ENCODE results near the gene ARID1B. TPM values are rescaled to one million over a fixed set of nuclear protein-coding genes. Genes with fewer than 3 reads are reported as not detected.

Gene ARID1B
- total RNA-seq, 1 donor from 2014 or later, result 62.1 TPM

GRCh38 chr6:156854466-156855161 is 77.4 kb downstream of the ARID1B start:
- peaks cover 96% of the 10 kb centered on the region for H4K20me1 ChIP-seq (ENCODE audit: low read depth)

GRCh38 chr6:156857573-156857972 is 80.4 kb downstream of the ARID1B start:
- Mint-ChIP-seq H3K36me3 (peaks cover 4% of the 10 kb centered on the region), H3K9me3 (peaks cover 2% of the 10 kb centered on the region), H3K27me3 (ENCODE audit: insufficient read depth, low read depth) (no peaks in the 10 kb centered on the region), H3K27ac (no peak overlapping the region), H3K4me1 (peaks cover 13% of the 10 kb centered on the region), H3K4me3 (no peak overlapping the region)
- peaks cover 100% of the 10 kb centered on the region for H3K79me2 ChIP-seq (ENCODE audit: low read depth)
- H3K4me2 ChIP-seq, result no peak overlapping the region
- H4K20me1 ChIP-seq (ENCODE audit: low read depth), result peaks cover 85% of the 10 kb centered on the region
- no peaks in the 10 kb centered on the region for H3F3A ChIP-seq (ENCODE audit: low read depth)
- H2AFZ ChIP-seq (replicated peaks), result no peak overlapping the region
- H3K36me3 ChIP-seq, result no peaks in the 10 kb centered on the region
- no peak overlapping the region for H3K9ac ChIP-seq
- H3K4me3 ChIP-seq, result no peak overlapping the region
- TF ChIP-seq CTCF (IDR thresholded peaks at IDR 0.05), result no peak
- H3K27me3 ChIP-seq, result no peaks in the 10 kb centered on the region
- H3K27ac ChIP-seq, result no peak overlapping the region
- DNase-seq (ENCODE audit: low spot score), result no peak
- no peaks in the 10 kb centered on the region for H3K9me3 ChIP-seq (ENCODE audit: low read depth)
- H3K4me1 ChIP-seq, result peaks cover 11% of the 10 kb centered on the region

More at GRCh38 chr6:156854466-156855161, 77.4 kb downstream of the ARID1B start:
- no peaks in the 10 kb centered on the region for H3K9me3 ChIP-seq (ENCODE audit: low read depth)
- H3K27me3 Mint-ChIP-seq (ENCODE audit: insufficient read depth, low read depth), result no peaks in the 10 kb centered on the region
- no peaks in the 10 kb centered on the region for H3K27me3 ChIP-seq
- H3K79me2 ChIP-seq (ENCODE audit: low read depth), result peaks cover 100% of the 10 kb centered on the region
- H3K4me3 ChIP-seq, result no peak overlapping the region
- no peak overlapping the region for H3K27ac Mint-ChIP-seq
- TF ChIP-seq EZH2 (IDR thresholded peaks at IDR 0.05) (no peak), EZH2phosphoT487 (IDR thresholded peaks at IDR 0.05) (no peak), CTCF (IDR thresholded peaks at IDR 0.05) (no peak)
- H3F3A ChIP-seq (ENCODE audit: low read depth), result no peaks in the 10 kb centered on the region
- peaks cover 22% of the 10 kb centered on the region for H3K4me1 ChIP-seq
- H3K9ac ChIP-seq, result no peak overlapping the region
- H3K4me3 Mint-ChIP-seq, result no peak overlapping the region
- no peak for DNase-seq (ENCODE audit: low spot score)
- H2AFZ ChIP-seq (replicated peaks), result no peak overlapping the region
- no peak overlapping the region for H3K27ac ChIP-seq
- peaks cover 34% of the 10 kb centered on the region for H3K4me1 Mint-ChIP-seq
- no peaks in the 10 kb centered on the region for H3K36me3 ChIP-seq
- H3K36me3 Mint-ChIP-seq, result no peaks in the 10 kb centered on the region
- H3K9me3 Mint-ChIP-seq, result no peaks in the 10 kb centered on the region
- no peak overlapping the region for H3K4me2 ChIP-seq

- peaks cover 100% of the 10 kb centered on the region for H3K79me2 ChIP-seq (ENCODE audit: low read depth)
- no peak for TF ChIP-seq CTCF (IDR thresholded peaks at IDR 0.05)
- H3K9me3 ChIP-seq (ENCODE audit: low read depth), result no peaks in the 10 kb centered on the region
- peaks cover 4% of the 10 kb centered on the region for H3K36me3 ChIP-seq
- DNase-seq (ENCODE audit: low spot score), result no peak
- no peak overlapping the region for H3K27ac Mint-ChIP-seq
- peaks cover 76% of the 10 kb centered on the region for H4K20me1 ChIP-seq (ENCODE audit: low read depth)
- H3K9ac ChIP-seq, result no peak overlapping the region
- H3K4me3 Mint-ChIP-seq, result no peak overlapping the region
- H3K4me1 Mint-ChIP-seq, result peaks cover 6% of the 10 kb centered on the region
- no peak overlapping the region for H3K4me3 ChIP-seq
- no peaks in the 10 kb centered on the region for H3F3A ChIP-seq (ENCODE audit: low read depth)
- no peak overlapping the region for H3K27ac ChIP-seq
- no peak overlapping the region for H3K4me2 ChIP-seq
- H2AFZ ChIP-seq (replicated peaks), result no peak overlapping the region
- H3K9me3 Mint-ChIP-seq, result peaks cover 6% of the 10 kb centered on the region
- H3K27me3 Mint-ChIP-seq (ENCODE audit: insufficient read depth, low read depth), result no peaks in the 10 kb centered on the region
- H3K36me3 Mint-ChIP-seq, result peaks cover 15% of the 10 kb centered on the region
- H3K4me1 ChIP-seq, result peaks cover 10% of the 10 kb centered on the region
- no peaks in the 10 kb centered on the region for H3K27me3 ChIP-seq
Measured at GRCh38 chr6:156859686-156860085, 82.5 kb downstream of the ARID1B start.

Measured in neural progenitor cell (in vitro differentiated cells).